ENCODE data around the gene VGLL2.

VGLL2 gene

DNA sequence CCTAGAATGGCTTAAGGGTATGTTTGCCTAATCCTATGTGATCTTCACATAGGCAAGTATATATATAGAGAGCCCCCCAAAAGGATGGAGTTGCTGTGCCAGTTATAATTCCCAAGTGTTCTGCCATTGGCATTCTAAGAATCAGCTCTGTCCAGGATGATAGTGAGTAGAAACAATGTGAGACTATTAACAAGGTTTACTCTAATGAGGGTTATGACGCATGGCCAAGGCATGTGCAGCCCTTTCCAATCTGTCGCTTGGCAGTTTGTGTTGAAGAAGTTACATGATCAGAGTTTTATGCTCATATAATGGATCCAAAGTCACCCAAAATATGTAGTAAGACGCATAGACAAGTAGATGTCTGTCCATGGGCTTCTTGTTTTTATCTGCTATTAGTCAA is 33.6 kb downstream of the VGLL2 start:
- CTCF ChIA-PET = no interaction called here

DNA sequence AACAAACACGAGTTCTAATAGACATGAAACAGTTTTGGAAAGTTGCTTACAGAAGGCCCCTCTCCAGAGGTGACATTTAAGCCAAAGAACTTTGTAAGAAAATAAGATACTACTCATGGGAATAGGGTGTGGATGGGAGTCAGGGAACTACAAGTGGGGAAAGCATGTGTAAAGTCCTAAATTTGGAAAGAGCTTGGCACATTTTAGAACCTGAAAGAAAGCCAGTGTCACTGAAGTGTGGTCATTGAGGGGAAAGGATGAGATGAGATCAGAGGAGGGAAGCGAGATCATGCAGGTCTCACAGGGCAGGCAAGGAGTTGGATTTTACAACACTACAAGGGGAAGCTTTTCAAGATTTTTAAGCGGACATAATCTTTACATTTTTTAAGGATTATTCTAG is 38.0 kb downstream of the VGLL2 start:
- no peak for DNase-seq (ENCODE audit: low read depth, low spot score)
- CTCF ChIA-PET = interaction anchor here (0.7 kb wide), 1 partner anchor 473 kb away, joined by 3 read pairs; no protein-coding TSS in a partner anchor
- TF ChIP-seq, protein P1, sequence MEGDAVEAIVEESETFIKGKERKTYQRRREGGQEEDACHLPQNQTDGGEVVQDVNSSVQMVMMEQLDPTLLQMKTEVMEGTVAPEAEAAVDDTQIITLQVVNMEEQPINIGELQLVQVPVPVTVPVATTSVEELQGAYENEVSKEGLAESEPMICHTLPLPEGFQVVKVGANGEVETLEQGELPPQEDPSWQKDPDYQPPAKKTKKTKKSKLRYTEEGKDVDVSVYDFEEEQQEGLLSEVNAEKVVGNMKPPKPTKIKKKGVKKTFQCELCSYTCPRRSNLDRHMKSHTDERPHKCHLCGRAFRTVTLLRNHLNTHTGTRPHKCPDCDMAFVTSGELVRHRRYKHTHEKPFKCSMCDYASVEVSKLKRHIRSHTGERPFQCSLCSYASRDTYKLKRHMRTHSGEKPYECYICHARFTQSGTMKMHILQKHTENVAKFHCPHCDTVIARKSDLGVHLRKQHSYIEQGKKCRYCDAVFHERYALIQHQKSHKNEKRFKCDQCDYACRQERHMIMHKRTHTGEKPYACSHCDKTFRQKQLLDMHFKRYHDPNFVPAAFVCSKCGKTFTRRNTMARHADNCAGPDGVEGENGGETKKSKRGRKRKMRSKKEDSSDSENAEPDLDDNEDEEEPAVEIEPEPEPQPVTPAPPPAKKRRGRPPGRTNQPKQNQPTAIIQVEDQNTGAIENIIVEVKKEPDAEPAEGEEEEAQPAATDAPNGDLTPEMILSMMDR (IDR thresholded peaks at IDR 0.05; ENCODE audit: insufficient read depth, low read length, missing control alignments) = no peak
- POLR2A ChIA-PET = no interaction called here
- H3K4me3 ChIP-seq (ENCODE audit: low read depth, low read length) = no peak overlapping the region

More for the DNA sequence above, 33.6 kb downstream of the VGLL2 start:
- no peak for DNase-seq (ENCODE audit: low read depth, low spot score)
- POLR2A ChIA-PET = no interaction called here
- no peak overlapping the region for H3K4me3 ChIP-seq (ENCODE audit: low read depth, low read length)
- TF ChIP-seq, protein P1 (IDR thresholded peaks at IDR 0.05; ENCODE audit: insufficient read depth, low read length, missing control alignments) = no peak

DNA sequence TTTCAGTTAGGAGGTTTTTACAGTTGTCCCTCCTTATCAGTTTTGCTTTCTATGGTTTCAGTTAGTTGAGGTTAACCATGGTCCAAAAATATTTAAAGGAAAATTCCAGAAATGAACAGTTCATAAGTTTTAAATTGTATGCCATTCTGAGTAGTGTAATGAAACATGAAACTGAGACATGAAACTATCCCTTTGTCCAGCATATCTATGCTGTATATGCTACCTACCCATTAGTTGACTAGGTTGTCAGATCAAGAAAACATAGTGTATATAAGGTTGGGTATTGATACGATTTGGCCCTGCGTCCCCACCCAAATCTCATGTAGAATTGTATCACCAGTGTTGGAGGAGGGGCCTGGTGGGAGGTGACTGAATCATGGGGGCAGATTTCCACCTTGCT is 39.1 kb downstream of the VGLL2 start:
- DNase-seq (ENCODE audit: low read depth, low spot score) = no peak
- ChIA-PET CTCF (no interaction called here), POLR2A (no interaction called here)
- no peak overlapping the region for H3K4me3 ChIP-seq (ENCODE audit: low read depth, low read length)
- TF ChIP-seq, protein P1 (IDR thresholded peaks at IDR 0.05; ENCODE audit: insufficient read depth, low read length, missing control alignments) = no peak

DNA sequence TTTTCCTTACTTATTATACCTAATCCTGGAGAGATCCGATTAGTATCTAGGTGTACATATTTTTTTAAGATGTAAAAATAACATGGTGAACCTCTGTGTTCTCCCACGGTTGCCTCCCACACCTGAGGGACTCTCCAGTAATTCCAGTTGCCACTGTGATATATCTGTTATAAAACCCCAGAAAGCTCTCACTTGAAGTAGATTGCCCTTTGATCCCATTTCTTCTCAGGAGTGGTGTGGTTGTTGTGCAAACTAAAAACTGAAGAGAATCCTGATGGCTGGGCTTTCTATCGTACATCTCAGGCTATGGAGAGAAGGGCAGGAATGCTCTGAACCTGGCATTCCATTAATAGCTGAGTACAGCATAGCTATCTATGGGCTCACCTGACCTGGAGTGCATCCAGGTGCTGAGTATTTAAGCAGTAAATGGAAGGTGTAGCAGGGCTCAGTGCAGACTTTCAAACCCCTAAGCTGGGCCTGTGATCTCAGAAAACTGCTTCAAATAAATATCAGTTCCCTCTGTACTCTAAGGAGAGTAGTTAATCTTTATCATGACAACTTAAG is 41.0 kb downstream of the VGLL2 start:
- H3K4me3 ChIP-seq (ENCODE audit: low read depth, low read length) = no peak overlapping the region
- ChIA-PET POLR2A (no interaction called here), CTCF (no interaction called here)
- TF ChIP-seq, protein P1 (IDR thresholded peaks at IDR 0.05; ENCODE audit: insufficient read depth, low read length, missing control alignments) = no peak
- no peak for DNase-seq (ENCODE audit: low read depth, low spot score)

DNA sequence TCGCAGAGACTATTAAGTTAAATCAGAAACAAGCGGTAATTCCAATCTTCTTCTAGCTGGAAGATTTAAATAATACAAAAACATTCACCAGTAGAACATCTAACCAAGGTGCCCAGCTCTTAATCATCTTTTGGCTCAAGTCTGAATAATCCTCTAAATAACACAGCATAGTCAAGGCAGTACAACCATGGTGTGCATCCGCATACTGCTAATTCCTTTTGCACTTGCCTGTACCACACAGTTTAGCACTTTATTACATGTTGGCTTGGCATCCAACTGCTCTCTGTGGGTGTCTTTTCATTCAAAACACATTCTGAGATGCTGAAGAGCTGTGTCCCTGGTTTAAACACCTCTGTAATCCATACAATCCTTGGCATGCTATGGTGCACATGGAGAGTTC is 42.3 kb downstream of the VGLL2 start:
- CTCF ChIA-PET = no interaction called here
- TF ChIP-seq, protein P1 (IDR thresholded peaks at IDR 0.05; ENCODE audit: insufficient read depth, low read length, missing control alignments) = no peak
- POLR2A ChIA-PET = no interaction called here
- H3K4me3 ChIP-seq (ENCODE audit: low read depth, low read length) = no peak overlapping the region
- DNase-seq (ENCODE audit: low read depth, low spot score) = no peak

DNA sequence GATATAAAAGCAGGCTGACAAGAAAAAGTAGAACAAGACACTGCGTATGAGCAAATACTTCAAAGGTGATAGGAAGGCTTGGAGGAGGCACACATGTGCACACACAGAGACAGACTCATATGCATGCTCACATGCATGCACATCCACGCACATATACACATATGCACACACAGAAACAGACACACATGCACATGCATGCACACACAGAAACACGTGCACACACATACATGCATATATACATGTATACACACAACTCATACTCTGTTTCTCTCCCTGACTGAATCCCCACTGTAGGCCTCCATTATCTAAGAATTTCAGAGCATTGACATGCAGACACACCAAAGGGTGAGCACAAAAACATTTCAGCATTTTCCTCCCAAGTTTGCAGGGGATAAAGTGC is 43.7 kb downstream of the VGLL2 start:
- DNase-seq (ENCODE audit: low read depth, low spot score) = no peak
- POLR2A ChIA-PET = no interaction called here
- CTCF ChIA-PET = no interaction called here
- TF ChIP-seq, protein P1 (IDR thresholded peaks at IDR 0.05; ENCODE audit: insufficient read depth, low read length, missing control alignments) = no peak
- no peak overlapping the region for H3K4me3 ChIP-seq (ENCODE audit: low read depth, low read length)
